BLaER1 (cell line): ENCODE results near the gene SLC2A13.

Source experiments
- H3K27ac ChIP-seq: shearing (Covaris generic); formaldehyde crosslinking; 2 replicates; pipeline ENCODE4 v1.8.1; 2022
- H3K27me3 ChIP-seq: shearing (Covaris generic); formaldehyde crosslinking; 2 replicates; pipeline ENCODE4 v1.8.1; 2022
- H3K36me3 ChIP-seq: shearing (Covaris generic); formaldehyde crosslinking; 2 replicates; pipeline ENCODE4 v1.8.1; 2022
- H3K4me1 ChIP-seq: shearing (Covaris generic); formaldehyde crosslinking; 2 replicates; pipeline ENCODE4 v1.8.1; 2022
- H3K4me2 ChIP-seq: shearing (Covaris generic); formaldehyde crosslinking; 2 replicates; pipeline ENCODE4 v1.8.1; 2022
- H3K4me3 ChIP-seq: shearing (Covaris generic); formaldehyde crosslinking; 2 replicates; pipeline ENCODE4 v1.8.1; 2022
- H3K9ac ChIP-seq: shearing (Covaris generic); formaldehyde crosslinking; 2 replicates; pipeline ENCODE4 v1.8.1; 2022
- H3K9me3 ChIP-seq: shearing (Covaris generic); formaldehyde crosslinking; 2 replicates; pipeline ENCODE4 v1.8.1; 2022
- H4K20me1 ChIP-seq: shearing (Covaris generic); formaldehyde crosslinking; 2 replicates; pipeline ENCODE4 v1.8.1; 2022
- Cebpa-rat ChIP-seq: shearing (Covaris generic); IDR thresholded peaks from 2 replicates; pipeline ENCODE4 v1.8.1; 2022

Gene SLC2A13

GRCh38 chr12:40138526-40138925, 32.6 kb upstream of the SLC2A13 start:
- TF ChIP-seq Cebpa-rat, result no peak
- peaks cover 13% of the 10 kb centered on the region for H3K4me1 ChIP-seq

GRCh38 chr12:40137252-40137651, 31.4 kb upstream of the SLC2A13 start:
- Histone ChIP-seq H3K4me2 (peak overlapping the region; percentile 19; the same call in 1 of the 2 replicates), H3K27me3 (no peaks in the 10 kb centered on the region), H3K9ac (no peak overlapping the region), H3K9me3 (no peaks in the 10 kb centered on the region), H3K36me3 (no peaks in the 10 kb centered on the region), H3K4me3 (no peak overlapping the region), H4K20me1 (no peaks in the 10 kb centered on the region), H3K27ac (no peak overlapping the region), H3K4me1 (peaks cover 13% of the 10 kb centered on the region)
- TF ChIP-seq Cebpa-rat, result no peak

More at GRCh38 chr12:40138526-40138925, 32.6 kb upstream of the SLC2A13 start:
- H3K36me3 ChIP-seq, result no peaks in the 10 kb centered on the region
- no peaks in the 10 kb centered on the region for H3K9me3 ChIP-seq
- no peak overlapping the region for H3K4me2 ChIP-seq
- no peak overlapping the region for H3K27ac ChIP-seq
- no peaks in the 10 kb centered on the region for H3K27me3 ChIP-seq
- no peak overlapping the region for H3K9ac ChIP-seq
- H4K20me1 ChIP-seq, result no peaks in the 10 kb centered on the region
- H3K4me3 ChIP-seq, result no peak overlapping the region

GRCh38 chr12:40127408-40127807, 21.5 kb upstream of the SLC2A13 start:
- no peak overlapping the region for H3K4me2 ChIP-seq
- no peaks in the 10 kb centered on the region for H3K4me1 ChIP-seq
- no peak overlapping the region for H3K27ac ChIP-seq
- H4K20me1 ChIP-seq, result no peaks in the 10 kb centered on the region
- no peaks in the 10 kb centered on the region for H3K27me3 ChIP-seq
- no peaks in the 10 kb centered on the region for H3K36me3 ChIP-seq
- no peaks in the 10 kb centered on the region for H3K9me3 ChIP-seq
- H3K4me3 ChIP-seq, result no peak overlapping the region
- no peak overlapping the region for H3K9ac ChIP-seq
- no peak for TF ChIP-seq Cebpa-rat

- H3K27me3 ChIP-seq, result no peaks in the 10 kb centered on the region
- H3K4me1 ChIP-seq, result no peaks in the 10 kb centered on the region
- no peak overlapping the region for H3K9ac ChIP-seq
- H3K9me3 ChIP-seq, result no peaks in the 10 kb centered on the region
- no peak overlapping the region for H3K4me3 ChIP-seq
- H3K36me3 ChIP-seq, result no peaks in the 10 kb centered on the region
- H4K20me1 ChIP-seq, result no peaks in the 10 kb centered on the region
- H3K4me2 ChIP-seq, result no peak overlapping the region
- H3K27ac ChIP-seq, result no peak overlapping the region
- TF ChIP-seq Cebpa-rat, result no peak
Measured at GRCh38 chr12:40123496-40123895, 17.6 kb upstream of the SLC2A13 start.

GRCh38 chr12:40122842-40123241, 17.0 kb upstream of the SLC2A13 start:
- H3K9me3 ChIP-seq, result no peaks in the 10 kb centered on the region
- no peaks in the 10 kb centered on the region for H3K27me3 ChIP-seq
- H3K36me3 ChIP-seq, result no peaks in the 10 kb centered on the region
- no peak overlapping the region for H3K4me2 ChIP-seq
- no peak for TF ChIP-seq Cebpa-rat
- H3K4me3 ChIP-seq, result no peak overlapping the region
- H3K27ac ChIP-seq, result no peak overlapping the region
- H4K20me1 ChIP-seq, result no peaks in the 10 kb centered on the region
- no peak overlapping the region for H3K9ac ChIP-seq
- no peaks in the 10 kb centered on the region for H3K4me1 ChIP-seq

- H3K36me3 ChIP-seq, result no peaks in the 10 kb centered on the region
- H3K4me1 ChIP-seq, result no peaks in the 10 kb centered on the region
- TF ChIP-seq Cebpa-rat, result no peak
- no peak overlapping the region for H3K4me2 ChIP-seq
- H3K27ac ChIP-seq, result no peak overlapping the region
- H3K9me3 ChIP-seq, result no peaks in the 10 kb centered on the region
- H4K20me1 ChIP-seq, result no peaks in the 10 kb centered on the region
- H3K27me3 ChIP-seq, result no peaks in the 10 kb centered on the region
- H3K9ac ChIP-seq, result no peak overlapping the region
- H3K4me3 ChIP-seq, result no peak overlapping the region
Measured at GRCh38 chr12:40117818-40118217, 11.9 kb upstream of the SLC2A13 start.

GRCh38 chr12:40110586-40110985, 4.7 kb upstream of the SLC2A13 start:
- H3K4me1 ChIP-seq, result no peaks in the 10 kb centered on the region
- H3K27ac ChIP-seq, result no peak overlapping the region
- H4K20me1 ChIP-seq, result no peaks in the 10 kb centered on the region
- no peaks in the 10 kb centered on the region for H3K27me3 ChIP-seq
- H3K9ac ChIP-seq, result no peak overlapping the region
- H3K4me2 ChIP-seq, result no peak overlapping the region
- TF ChIP-seq Cebpa-rat, result no peak
- H3K9me3 ChIP-seq, result no peaks in the 10 kb centered on the region
- H3K36me3 ChIP-seq, result no peaks in the 10 kb centered on the region
- no peak overlapping the region for H3K4me3 ChIP-seq

GRCh38 chr12:40107803-40108620, 2.1 kb upstream of the SLC2A13 start:
- no peak overlapping the region for H3K9ac ChIP-seq
- no peaks in the 10 kb centered on the region for H3K9me3 ChIP-seq
- H3K4me1 ChIP-seq, result peaks cover 13% of the 10 kb centered on the region; the same call in 1 of the 2 replicates
- no peak overlapping the region for H3K4me3 ChIP-seq
- H4K20me1 ChIP-seq, result no peaks in the 10 kb centered on the region; the same call in 1 of the 2 replicates
- no peak for TF ChIP-seq Cebpa-rat
- H3K27me3 ChIP-seq, result no peaks in the 10 kb centered on the region
- no peaks in the 10 kb centered on the region for H3K36me3 ChIP-seq
- no peak overlapping the region for H3K27ac ChIP-seq
- no peak overlapping the region for H3K4me2 ChIP-seq

GRCh38 chr12:40107098-40107802, 1.4 kb upstream of the SLC2A13 start:
- Histone ChIP-seq H3K9me3 (no peaks in the 10 kb centered on the region), H3K4me2 (peak overlapping the region; percentile 28; the same call in 1 of the 2 replicates), H3K27me3 (no peaks in the 10 kb centered on the region), H3K4me1 (peaks cover 13% of the 10 kb centered on the region; the same call in 1 of the 2 replicates), H4K20me1 (no peaks in the 10 kb centered on the region; the same call in 1 of the 2 replicates), H3K27ac (no peak overlapping the region), H3K4me3 (no peak overlapping the region), H3K9ac (no peak overlapping the region), H3K36me3 (no peaks in the 10 kb centered on the region)
- TF ChIP-seq Cebpa-rat, result no peak

GRCh38 chr12:40106655-40107054, 774 bp upstream of the SLC2A13 start:
- Histone ChIP-seq H3K9ac (no peak overlapping the region), H3K27me3 (no peaks in the 10 kb centered on the region), H3K36me3 (no peaks in the 10 kb centered on the region), H3K4me1 (peaks cover 13% of the 10 kb centered on the region; the same call in 1 of the 2 replicates), H4K20me1 (no peaks in the 10 kb centered on the region; the same call in 1 of the 2 replicates), H3K9me3 (no peaks in the 10 kb centered on the region), H3K4me3 (no peak overlapping the region), H3K27ac (no peak overlapping the region), H3K4me2 (no peak overlapping the region)
- no peak for TF ChIP-seq Cebpa-rat
